ENCODE data around the gene FRMD4A. TPM values are rescaled to one million over a fixed set of nuclear protein-coding genes. Genes with fewer than 3 reads are reported as not detected.

Gene FRMD4A
- total RNA-seq, 1 experiment from 2014 or later: 19.6 TPM

- H2BK20ac ChIP-seq (ENCODE audit: low read depth, low read length, poor library complexity, severe bottlenecking): no peak overlapping the region
- H4K8ac ChIP-seq (replicated peaks; ENCODE audit: insufficient read length, low read depth, low read length): no peak overlapping the region
- Mint-ChIP-seq H3K4me3 (no peak overlapping the region), H3K27me3 (ENCODE audit: low read depth) (no peaks in the 10 kb centered on the region), H3K4me1 (peaks cover 29 to 41% of the 10 kb centered on the region in 2 experiments), H3K36me3 (ENCODE audit: insufficient read depth in 1 of 3, low read depth in 3 of 3) (no peaks in the 10 kb centered on the region), H3K27ac (no peak overlapping the region), H3K9me3 (no peaks in the 10 kb centered on the region)
- no peak overlapping the region for H2BK120ac ChIP-seq (ENCODE audit: low read depth, low read length, poor library complexity, severe bottlenecking)
- H4K20me1 ChIP-seq (ENCODE audit: control insufficient read depth, insufficient read depth, insufficient read length): no peaks in the 10 kb centered on the region
- H3K18ac ChIP-seq (ENCODE audit: insufficient read length, low read depth, low read length): no peak overlapping the region
- no peak overlapping the region for H3K56ac ChIP-seq (ENCODE audit: insufficient read length, low read depth, low read length)
- no peak overlapping the region for H3K4me2 ChIP-seq (ENCODE audit: insufficient read depth, insufficient read length, low read length)
- TF ChIP-seq, protein P1, sequence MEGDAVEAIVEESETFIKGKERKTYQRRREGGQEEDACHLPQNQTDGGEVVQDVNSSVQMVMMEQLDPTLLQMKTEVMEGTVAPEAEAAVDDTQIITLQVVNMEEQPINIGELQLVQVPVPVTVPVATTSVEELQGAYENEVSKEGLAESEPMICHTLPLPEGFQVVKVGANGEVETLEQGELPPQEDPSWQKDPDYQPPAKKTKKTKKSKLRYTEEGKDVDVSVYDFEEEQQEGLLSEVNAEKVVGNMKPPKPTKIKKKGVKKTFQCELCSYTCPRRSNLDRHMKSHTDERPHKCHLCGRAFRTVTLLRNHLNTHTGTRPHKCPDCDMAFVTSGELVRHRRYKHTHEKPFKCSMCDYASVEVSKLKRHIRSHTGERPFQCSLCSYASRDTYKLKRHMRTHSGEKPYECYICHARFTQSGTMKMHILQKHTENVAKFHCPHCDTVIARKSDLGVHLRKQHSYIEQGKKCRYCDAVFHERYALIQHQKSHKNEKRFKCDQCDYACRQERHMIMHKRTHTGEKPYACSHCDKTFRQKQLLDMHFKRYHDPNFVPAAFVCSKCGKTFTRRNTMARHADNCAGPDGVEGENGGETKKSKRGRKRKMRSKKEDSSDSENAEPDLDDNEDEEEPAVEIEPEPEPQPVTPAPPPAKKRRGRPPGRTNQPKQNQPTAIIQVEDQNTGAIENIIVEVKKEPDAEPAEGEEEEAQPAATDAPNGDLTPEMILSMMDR (conservative IDR thresholded peaks at IDR 0.05): no peak
- H3K4me1 ChIP-seq (ENCODE audit: insufficient read depth, low read length): peaks cover 6% of the 10 kb centered on the region; the same call in 1 of the 2 replicates
- H3K27ac ChIP-seq (ENCODE audit: insufficient read length, low read depth, low read length): no peak overlapping the region
- no peak overlapping the region for H2BK15ac ChIP-seq (ENCODE audit: low read depth, low read length)
- H3K79me1 ChIP-seq (ENCODE audit: insufficient read depth, low read depth, low read length, poor library complexity, severe bottlenecking): no peaks in the 10 kb centered on the region
- no peak for DNase-seq
- no peak overlapping the region for H3K14ac ChIP-seq (ENCODE audit: insufficient read depth, low read length)
- no peak overlapping the region for H3T11ph ChIP-seq (ENCODE audit: low read length)
- H2AFZ ChIP-seq (ENCODE audit: low read length): no peak overlapping the region
- H4K5ac ChIP-seq (ENCODE audit: insufficient read length, low read depth, low read length): no peak overlapping the region
- no peaks in the 10 kb centered on the region for H3K27me3 ChIP-seq (ENCODE audit: insufficient read depth, low read length)
- no peak overlapping the region for H4K91ac ChIP-seq (ENCODE audit: insufficient read length, low read depth, low read length)
- H3K79me2 ChIP-seq (ENCODE audit: insufficient read depth, low read length): no peaks in the 10 kb centered on the region
- no peak overlapping the region for H2AK5ac ChIP-seq (ENCODE audit: insufficient read length, low read length)
- no peak overlapping the region for H2BK5ac ChIP-seq (ENCODE audit: insufficient read length, low read length)
- H3K9me3 ChIP-seq (ENCODE audit: control insufficient read depth, low read depth, low read length): no peaks in the 10 kb centered on the region
- WGBS (ENCODE audit: extremely low coverage, insufficient read length, low lambda C conversion rate): no CpG with 5 or more reads among the region's 5 CpGs
- no peaks in the 10 kb centered on the region for H3K23me2 ChIP-seq (ENCODE audit: insufficient read length, low read depth, low read length, poor library complexity, severe bottlenecking)
- H3K23ac ChIP-seq (ENCODE audit: insufficient read length, low read depth, low read length): no peak overlapping the region
- no peak overlapping the region for H2BK12ac ChIP-seq (ENCODE audit: insufficient read length, low read depth, low read length)
- no peak overlapping the region for H3K9ac ChIP-seq (ENCODE audit: extremely low read depth, insufficient read length, low read length)
- no peak overlapping the region for H3K4ac ChIP-seq (ENCODE audit: low read depth, low read length)
These were observed 237.9 kb downstream of the FRMD4A start for GRCh38 chr10:14092799-14093198.

Measured in H9 (cell line).